ENCODE results near the gene PI4KA.

The PI4KA gene

DNA sequence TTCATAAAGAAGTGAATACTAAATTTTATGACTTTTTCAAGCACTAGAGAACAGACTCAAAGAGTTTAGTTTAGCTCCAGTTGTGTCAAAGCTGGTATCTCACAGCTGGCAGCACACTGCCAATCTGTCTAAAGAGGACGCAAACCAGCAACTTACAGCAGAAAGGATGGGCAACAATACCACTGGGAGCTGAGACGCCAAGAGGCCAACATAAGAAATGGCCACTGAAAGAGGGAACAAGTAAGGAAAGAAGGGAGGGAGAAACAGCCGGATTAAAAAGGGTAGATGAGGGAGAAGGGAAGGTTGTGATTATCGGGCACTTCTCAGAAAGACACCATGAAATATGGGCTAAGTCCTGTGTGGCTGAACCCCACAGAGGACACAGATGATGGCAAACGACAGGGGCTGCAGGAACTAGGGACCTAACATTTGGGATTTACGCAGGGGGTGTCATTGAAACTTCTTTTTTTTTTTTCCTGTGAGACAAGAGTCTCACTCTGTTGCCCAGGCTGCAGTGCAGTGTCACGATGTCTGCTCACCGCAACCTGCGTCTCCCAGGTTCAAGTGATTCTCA is 43.0 kb downstream of the PI4KA start:
- DNase-seq = no peak

DNA sequence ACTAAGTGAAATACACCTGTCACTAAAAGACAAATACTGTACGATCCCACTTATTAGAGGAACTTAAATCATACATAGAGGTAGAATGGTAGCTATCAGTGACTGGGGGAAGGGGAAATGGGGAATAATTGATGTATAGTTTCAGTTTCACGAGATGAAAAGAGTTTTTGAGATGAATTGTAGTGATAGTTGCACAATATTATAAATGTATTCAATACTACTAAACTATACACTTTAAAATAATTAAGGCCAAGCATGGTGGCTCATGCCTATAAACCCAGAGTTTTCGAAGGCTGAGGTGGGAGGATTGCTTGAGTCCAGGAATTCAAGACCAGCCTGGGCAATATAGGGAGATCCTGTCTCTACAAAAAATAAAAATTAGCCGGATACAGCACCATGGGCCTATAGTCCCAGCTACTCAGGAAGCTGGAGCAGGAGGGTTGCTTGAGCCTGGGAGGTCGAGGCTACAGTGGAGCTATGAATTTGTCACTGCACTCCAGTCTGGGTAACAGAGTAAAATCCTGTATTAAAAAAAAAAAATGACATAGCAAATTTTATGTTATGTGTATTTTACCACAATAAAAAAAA is 44.3 kb downstream of the PI4KA start:
- DNase-seq = no peak

DNA sequence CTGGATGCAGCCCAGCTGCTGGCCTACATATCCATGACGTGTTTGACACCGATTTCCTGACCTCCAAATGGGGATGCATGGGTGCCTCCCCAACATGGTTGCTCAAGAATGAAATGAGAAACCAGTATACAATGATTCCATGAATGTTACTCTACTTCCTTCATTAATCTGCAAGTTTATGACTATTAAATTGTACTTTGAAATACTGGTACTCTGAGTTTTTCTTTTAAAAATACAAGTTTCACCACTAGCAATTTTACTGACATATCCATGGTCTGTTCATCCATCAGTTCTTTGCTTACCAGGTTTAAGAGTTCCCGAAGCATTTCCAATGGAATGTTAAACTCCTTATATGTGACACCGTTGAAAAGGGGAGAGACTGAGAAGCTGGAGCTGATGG is 45.6 kb downstream of the PI4KA start:
- no peak for DNase-seq

DNA sequence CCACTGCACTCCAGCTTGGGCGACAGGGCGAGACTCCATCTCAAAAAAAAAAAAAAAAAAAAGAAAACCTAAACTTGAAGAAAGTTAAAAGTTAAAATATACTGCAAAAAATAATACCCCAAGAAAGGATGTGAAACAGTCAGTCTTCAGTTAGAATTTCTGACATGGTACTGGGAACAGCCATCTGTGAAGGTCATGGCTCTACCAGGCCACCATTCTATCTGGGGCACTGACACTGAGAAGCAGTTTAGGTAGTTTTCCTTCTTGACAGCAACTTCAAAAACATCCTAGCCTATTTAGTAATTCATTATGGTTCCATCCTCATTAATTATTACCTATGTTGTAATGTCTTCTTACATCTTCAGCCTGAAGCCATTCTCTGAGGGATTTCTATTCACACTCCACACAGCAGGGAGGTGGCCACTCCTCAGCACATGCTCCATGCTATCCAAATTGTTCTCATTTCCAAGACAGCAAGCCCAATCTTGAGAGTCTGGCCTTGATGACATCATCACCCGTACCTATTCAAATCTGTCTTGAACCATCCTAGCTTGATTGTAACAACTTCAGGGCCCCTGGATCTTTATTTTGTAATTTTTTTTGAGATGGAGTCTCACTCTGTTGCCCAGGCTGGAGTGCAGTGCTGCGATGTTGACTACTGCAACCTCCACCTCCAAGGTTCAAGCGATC is 46.5 kb downstream of the PI4KA start:
- DNase-seq = no peak

DNA sequence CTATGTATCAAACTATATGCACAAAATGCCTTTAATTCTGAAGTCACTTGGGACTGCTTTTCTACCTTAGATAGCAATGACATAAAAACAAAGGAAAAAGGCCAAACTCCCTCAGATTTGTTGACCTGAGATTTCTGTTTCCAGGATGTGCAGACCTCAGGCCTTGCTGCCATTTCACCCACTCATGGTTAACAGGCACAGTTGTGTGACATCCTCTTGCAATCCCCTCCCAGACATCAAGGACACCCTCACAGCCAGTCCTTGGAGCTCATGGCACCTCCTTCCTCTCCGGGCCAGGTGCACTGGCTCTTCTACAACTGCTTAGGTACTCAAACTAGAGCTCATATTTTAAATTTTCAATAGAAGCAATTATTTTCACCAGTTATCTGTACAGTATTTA is 47.4 kb downstream of the PI4KA start:
- DNase-seq = no peak

DNA sequence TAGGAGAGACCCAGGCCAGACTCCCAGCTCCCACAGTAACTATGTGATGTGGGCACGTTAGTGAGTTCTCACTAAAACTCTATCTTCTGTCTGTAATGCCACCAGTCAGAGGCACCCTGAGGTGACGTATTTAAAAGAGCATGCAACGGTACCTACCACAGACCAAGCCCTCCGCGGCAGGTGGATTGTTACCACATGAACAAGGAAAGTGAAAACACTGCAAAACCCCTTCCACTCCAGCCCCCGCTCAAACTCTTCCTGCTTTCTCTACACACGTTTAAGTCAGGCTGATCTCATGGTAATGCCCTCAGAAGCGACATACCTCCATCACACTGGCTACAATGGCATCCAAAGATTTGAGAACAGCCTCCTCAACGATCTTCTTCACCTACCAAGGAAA is 48.0 kb downstream of the PI4KA start:
- DNase-seq = peak; percentile 65

DNA sequence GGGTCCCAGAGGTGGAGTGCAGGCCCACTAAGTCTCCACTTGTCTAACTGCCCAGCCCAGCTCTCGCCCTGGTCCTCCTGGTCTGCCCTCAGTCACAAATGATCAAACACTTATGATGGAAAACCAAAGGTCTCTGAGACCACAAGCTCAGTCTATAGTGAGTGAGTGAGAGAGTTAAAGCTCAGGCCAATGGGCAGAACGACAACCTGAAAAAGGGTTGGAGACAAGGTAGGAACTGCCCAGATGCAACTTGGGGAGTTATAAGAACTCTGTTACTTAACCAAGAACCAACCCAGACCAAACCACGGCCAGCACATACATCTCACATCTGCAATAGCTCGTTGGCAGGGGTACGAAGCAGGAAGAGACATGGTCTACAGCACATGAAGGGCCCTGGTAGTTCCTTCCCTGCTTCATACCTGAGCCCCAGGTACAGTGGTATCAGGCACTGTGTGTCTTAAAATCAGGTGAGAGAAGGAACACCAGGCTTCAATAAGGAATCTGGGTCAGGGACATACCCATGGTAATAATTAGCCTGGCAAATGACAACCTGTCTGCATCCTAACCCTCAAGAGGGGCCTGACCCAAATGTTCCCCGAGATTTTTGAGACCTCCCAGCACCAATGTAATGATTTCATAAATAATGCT is 48.9 kb downstream of the PI4KA start:
- no peak for DNase-seq

DNA sequence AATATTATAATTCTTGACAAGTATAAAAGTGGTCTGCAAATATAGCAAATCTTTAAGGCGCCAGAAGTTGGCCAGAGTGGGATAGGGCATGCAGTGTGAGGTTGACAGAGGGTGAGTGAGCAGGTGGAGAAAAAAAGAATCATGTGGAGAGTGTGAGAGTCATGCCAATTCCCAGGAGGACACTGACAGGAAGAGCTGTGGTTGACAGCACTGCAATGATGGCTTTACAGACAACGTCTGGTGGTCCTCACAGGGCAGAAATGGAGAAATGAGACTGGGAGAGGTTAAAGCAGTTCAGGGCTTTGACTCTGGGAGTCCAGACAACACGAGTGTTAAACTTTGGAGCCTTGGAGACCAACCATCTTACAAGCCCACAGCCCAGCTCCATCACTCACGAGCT is 49.8 kb downstream of the PI4KA start:
- DNase-seq = no peak

DNA sequence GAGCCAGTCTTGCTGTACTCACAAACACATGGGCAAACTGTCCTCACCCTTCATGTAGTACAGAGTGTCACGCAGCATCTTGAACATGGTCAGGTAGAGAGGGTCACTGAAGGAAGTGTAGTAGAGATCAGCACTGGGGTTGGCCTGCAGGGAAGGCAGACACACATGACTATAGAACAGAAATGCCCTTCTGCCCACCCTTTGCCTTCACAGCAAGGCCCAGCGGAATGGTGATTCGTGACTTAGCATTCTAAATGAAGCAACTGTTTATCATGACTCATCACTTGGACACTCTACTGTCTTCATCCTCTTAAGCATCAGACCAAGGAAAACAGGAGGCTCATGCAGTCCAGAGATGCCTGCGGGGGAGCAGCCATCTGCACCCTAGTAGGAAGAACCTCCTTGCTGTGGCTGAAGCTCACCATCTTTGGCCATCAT is 51.3 kb downstream of the PI4KA start:
- DNase-seq = no peak

DNA sequence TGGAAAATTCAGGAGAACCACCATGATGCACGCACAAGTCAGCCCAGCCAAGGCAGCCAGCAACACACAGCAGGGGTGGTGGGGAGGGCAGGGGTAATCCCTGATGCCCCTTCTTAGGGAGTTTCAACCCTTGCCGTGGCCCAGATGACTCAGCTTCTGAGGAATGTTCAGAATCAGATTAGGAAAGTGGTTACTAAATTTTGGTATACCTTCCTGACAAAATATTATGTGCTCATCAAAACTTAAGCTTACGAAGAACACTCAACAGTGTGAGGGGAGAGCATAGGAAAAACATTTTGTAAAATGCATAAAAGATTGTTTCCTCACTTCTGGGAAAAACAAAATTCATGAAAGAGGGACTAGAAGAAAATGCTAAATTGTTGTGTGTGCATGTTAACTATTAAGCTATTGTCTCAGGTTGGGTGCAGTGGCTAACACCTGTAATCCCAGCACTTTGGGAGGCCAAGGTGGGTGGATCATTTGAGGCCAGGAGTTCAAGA is 52.6 kb downstream of the PI4KA start:
- no peak for DNase-seq

DNA sequence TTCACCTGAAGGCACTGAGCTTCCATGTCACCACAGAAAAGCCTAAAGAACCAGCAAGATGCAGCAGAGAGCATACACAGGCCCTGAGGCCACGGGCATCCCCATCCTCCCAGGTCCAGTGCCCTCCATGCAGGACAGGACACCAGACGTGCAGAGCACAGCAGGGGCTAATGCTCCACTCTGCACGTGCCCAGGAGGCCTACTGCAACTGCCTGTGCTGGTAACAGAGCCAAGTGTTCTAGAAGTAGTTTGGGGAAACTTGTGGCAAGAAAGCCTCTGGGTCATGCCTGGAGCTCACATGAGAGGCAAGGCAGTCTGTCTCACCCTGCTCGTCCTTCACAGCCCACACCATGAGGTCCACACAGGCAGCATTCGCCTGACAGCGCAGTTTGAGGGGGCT is 54.0 kb downstream of the PI4KA start:
- DNase-seq = no peak

DNA sequence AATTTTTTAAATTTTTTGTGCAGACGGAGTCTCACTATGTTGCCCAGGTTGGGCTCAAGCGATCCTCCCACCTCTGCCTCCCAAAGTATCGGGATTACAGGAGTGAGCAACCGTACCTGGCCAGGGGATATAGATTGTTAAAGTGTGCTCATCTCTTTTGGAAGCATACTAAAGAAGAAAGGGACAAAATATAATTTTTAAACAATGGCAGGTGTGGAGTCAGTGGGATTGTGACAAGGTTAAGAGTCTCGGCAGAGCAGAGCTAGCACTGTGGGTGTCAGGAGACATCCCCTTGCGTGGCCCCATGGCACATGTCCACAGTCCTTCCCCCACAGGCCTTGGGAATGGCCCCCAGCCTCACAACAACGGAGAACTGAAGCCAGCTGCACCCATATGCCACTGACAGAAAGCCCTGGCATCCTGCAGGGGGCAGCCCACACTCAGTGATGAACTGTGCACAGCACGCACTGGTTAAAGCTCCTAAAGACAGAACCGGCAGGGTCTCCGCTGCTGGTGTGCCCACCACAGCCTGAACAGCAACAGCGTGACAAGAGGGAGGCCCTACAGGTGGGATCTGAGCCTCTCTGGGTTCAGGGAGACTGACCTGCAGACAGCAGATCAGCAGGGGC is 54.8 kb downstream of the PI4KA start:
- DNase-seq = peak; percentile 64

DNA sequence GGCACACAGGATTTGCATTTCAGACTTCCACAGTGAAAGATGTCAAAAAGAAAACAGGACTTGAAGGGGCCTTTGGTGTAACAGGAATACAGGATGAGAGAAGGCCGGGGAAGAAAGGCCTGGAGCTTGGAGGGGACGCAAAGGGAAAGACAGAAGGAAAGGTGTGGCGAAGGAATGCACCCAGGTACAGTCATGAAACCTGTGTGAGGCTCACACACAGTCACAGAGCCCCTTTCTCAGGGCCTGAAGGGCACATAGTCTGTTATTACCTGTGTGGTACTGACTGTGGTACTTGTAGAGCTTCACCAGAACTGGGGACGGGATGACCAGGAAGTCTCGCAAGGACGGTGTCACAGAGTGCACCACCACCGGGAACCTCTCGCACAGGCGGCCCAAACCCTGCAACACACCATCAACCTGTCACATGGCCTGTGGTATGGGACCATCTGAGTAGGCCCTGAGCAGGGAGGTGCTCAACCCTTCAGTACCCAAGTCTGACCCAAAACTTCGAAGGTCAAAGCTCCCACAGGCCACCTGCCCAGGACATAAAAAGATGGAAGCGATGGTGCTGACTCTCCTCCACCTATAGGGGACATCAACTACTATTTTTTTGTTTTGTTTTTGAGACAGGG is 55.6 kb downstream of the PI4KA start:
- DNase-seq = no peak

DNA sequence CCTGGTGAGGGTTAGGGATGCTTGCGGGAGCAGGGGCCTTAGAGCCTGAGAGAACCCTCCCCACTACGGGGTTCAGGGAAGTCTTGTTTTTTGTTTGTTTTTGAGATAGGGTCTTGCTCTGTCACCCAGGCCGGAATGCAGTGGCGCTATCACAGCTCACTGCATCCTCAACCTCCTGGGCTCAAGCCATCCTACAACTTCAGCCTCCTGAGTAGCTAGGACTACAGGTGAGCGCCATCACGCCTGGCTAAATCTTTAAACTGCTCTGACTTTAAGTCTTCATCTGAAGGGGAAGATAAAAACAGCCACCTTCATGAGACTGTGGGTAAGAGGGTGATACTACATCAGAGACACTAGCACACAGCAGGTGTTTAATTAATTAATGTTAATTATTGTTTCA is 56.2 kb downstream of the PI4KA start:
- DNase-seq = no peak

DNA sequence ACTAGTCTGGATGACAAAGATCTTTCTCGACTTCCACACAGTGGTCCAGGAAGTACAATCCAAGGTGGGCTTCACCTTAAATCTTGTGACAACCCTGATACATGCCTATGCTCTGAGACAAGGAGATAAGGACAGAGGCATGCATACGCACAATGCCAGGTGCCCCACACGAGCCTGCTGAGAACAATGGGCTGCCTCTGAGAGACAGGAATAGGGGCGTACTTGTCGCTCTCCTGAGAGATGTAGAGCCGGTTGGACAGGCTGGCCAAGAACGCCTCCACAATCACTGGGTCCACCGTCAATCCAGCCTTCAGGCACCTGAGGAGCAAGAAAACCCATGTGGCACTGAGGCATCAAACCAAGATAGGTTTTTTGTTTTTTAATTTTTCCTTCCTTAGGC is 59.2 kb downstream of the PI4KA start:
- no peak for DNase-seq

DNA sequence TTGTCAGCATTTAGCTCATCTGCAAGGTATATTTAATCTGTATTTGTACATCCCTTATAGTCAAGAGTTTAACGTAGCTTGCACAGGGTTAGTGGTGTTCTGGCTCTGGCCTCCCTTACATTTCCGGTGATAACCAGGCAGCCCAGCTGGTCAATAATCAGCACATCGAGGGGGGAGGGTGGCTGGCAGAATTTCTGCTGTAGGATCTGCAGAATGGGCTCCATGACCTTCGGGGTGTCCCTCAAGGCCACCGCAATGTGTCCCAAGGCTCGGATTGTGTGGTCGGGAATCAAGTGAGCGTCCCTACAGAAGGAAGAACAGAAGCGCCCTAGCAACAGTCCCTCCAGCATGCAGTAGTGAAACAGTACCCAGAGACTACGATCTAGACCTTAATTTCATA is 59.6 kb downstream of the PI4KA start:
- DNase-seq = no peak

DNA sequence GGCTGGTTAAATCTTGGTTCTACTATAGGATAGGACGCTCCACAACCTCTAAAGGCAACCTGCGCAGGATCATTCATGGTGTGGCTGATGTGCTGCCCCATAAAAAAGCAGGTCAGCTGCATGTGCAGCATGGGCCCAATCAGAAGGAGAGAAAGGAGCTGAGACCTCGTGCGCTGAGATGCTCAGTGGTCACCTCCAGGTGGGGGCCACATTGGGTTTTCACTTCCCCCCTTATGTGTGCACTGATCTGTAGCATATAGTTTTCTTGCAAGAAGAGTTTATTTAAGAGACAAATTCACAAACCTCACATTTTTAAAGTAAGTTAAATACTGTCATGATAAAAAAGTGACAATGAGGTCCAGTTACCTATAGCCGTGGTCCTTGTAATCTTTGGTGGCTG is 60.4 kb downstream of the PI4KA start:
- no peak for DNase-seq

DNA sequence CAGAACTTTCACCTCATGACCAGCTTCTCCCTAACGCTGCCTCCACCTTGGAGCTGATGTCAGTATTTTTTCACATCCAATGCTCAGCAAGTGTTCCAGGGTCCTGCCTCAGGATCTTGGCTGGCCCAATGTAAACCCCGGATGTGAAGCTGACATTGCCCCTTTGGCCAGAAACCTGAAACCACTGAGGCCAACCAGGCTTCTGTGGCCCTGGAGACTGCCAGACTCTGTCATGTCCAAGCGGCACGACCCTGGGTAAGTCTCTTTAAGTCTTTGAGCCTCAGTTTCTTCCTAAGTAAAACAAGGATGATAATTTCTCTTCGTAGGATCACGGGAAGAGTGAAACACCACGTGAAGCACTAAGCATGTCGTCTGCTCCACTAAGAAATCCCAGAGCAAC is 61.9 kb downstream of the PI4KA start:
- no peak for DNase-seq

DNA sequence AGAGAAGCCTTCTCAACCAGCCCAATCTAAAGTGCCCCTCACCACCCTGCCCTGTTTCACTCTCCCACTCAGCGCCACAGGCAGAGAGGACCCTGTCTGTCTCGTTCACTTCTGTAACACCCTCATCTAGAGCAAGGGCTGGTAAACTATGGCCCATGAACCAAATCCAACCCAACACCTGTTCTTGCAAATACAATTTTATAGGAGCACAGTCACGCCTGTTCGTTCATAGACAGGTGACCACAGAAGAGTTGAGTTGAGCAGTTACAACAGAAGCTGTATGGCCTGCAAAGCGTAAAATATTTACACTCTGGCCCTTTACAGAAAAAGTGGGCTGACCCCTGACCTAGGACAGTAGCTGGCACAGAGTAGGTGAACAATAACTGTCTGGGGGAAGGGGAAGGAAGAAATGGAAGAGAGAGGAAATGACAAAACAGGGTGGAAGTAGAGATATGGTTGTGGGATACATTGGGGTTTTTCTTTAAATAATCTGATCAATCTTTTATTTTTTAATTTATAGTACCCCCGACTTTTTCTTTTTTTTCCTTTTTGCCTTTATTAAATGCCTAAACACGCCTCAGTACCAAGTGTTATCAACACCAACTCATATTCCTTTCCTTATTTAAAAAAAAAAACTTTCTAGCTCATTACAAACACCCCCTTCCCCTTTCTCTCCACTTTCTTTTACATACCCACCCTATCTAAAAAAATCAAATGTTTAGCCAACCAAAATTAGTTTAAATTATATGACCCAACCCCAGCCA is 63.8 kb downstream of the PI4KA start:
- DNase-seq = no peak

DNA sequence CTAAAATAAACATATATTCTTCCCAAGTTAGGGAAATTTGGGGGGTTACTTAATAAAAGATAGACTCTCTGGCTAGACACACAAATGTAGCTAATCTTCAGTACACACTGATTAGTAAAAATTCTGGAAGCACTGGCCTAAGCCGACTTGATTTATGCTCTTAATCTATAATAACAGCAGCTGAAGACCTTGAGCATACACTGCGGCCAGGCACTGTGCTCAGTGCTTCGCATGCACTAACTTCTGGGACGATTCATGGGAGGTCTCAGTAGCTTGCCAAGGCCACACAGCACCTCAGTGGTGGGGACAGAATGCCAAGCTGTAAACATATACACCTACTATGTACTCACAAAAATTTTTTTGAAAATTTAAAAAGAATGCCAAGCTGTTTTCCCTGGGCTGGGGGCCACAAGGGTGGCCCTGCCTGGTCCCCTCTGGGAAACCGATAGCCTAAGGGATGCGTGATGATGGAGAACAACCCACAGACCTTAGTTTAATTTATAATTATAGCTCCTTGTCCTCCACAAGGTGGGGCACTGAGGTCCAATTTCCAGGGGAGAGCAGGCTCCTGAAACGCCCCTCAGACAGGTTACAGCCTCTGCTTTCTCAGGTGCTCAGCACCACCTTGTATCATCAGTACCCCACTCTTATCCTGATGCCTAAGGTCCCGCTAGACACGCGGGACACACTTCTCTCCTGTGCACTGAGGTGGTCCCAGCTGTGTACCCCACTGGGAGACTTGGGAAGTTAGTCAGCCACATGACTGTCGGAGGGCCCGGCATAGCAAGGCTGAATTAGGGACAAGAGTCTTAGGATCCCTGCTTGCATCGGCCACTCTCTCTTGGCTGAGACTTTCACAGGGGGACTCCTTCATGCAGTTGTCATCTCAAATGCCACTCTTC is 64.6 kb downstream of the PI4KA start:
- no peak for DNase-seq

Data from activated CD8-positive, alpha-beta memory T cell treated with anti-CD3 and anti-CD28 coated beads for 24 hours (primary cell).